GM21447 (cell line): Measurements from ENCODE around the gene SLC4A4.

Experiments
- ATAC-seq: cut with Tn5 transposase; IDR thresholded peaks from one replicate; pipeline ENCODE4 v1.9.1; 2021; ENCODE audit not compliant: unreplicated experiment

Gene SLC4A4

DNA sequence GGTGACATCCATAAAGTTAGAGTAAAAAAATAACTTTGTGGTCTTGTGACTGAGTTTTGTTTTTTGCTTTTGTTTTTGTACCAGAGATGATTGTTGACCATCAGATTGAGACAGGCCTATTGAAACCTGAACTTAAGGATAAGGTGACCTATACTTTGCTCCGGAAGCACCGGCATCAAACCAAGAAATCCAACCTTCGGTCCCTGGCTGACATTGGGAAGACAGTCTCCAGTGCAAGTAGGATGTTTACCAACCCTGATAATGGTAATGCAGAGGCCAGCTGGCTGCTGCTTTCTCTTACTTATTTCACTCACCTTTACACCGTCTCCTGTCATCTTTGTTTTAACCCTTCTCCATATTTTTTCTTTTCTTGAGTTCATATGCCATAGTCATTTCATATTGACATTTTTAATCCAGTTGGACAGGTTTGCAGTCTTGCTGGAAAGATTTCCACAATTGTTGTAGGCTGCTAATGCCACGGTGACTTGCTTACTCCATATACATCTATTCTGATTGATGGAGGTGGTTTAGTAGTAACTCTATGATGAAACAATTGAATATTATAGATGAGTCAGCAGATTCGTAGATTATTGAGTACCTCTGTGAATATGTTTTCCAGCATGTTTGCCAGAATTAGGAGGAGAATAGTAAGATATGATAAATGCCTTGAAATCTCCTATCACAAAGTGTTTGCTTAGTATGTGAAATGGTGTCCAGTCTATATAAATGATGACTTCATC, 18.3 kb downstream of the SLC4A4 start:
- no peak for ATAC-seq

GRCh38 chr4:71360844-71361243, 22.0 kb downstream of the SLC4A4 start:
- ATAC-seq = no peak

DNA sequence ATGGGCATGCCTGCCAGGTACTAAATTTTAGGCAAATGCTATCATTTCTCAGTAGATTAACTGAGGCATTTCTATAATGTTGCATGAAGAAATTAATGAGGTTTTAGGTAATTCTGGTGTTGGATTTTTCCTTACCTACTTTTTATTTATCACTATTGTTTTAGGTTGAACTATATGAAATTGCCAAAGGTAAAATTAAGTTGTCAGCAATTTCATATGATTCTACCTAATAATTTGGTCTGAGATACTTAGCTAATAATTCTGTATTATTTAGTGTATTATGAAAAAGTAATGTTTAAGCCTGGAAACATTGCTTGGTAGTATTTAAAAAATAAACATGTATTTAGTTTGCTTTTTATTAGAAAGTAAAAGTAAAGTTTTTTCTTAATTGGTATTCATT, 22.7 kb downstream of the SLC4A4 start:
- no peak for ATAC-seq

DNA sequence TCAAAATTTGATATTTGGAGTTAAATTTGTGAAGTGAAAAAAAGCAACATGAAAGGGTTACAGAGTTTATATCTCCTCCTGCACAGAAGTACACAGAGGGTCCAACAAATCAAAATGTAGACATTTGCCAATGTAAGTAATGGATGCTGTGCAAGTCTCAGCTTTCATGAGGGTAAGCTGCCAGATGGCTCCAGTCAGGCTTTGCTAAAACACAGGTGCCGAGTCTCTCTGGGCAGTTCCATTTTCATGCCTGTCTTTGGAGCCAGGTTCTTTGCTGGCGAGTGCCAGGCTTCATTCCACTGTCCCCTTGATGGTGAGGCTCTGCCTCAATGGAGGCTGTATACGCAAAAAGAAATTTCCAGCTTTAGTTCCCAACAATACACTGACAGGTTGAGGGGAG, 27.9 kb downstream of the SLC4A4 start:
- ATAC-seq = no peak

- ATAC-seq = no peak
Measured at GRCh38 chr4:71367546-71367945, 28.7 kb downstream of the SLC4A4 start.

- ATAC-seq = no peak
Measured at GRCh38 chr4:71368906-71369305, 30.1 kb downstream of the SLC4A4 start.

DNA sequence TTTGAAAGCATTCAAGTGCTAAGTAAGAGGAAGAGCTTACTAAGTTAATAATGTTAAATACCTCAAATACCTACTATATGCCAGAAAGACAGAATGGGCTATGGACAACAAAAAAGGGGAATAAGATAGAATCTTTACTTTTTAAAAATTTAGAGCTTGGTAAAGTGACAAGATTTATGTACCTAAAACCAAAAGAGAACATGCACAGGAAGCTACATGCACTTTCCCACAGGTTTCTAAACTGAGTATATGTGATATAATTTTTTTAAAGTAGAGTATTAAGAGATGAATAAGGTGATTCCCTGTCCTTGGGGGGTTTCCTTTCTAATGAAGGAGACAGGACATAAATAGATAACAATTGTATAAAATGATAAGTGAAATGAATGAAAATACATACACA, 30.7 kb downstream of the SLC4A4 start:
- no peak for ATAC-seq

DNA sequence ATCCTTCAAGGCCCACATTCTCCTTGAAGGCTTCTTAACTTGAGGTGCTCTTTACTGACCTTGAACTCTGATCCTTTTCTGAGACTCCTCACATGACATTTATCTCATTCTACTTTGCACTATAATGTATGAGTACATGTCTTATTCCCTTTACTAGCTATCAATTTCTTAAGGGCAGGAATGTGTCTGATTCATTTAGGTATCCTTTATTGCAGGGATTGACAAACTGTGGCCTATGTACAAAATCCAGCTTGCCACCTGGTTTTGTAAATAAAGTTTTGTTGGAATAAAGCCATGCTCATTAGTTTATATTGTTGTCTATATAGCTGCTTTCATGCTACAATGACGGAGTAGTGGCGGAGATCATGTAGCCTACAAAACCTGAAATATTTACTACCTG, 36.7 kb downstream of the SLC4A4 start:
- ATAC-seq = no peak

DNA sequence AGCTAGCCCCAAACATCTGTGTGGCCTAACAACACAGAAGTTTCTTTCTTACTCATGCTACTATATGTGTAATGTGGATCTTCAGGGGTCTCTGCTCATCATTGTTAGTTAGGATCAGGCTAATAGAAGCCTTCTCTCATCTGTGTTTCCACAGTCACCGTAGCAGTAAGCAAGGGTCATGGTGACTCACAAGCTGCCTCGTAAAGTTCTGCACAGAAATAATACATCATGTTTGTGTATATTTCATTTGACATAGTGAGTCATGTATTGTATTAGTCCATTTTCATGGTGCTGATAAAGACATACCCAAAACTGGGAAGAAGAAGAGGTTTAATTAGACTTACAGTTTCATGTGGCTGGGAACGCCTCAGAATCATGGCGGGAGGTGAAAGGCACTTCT, 38.7 kb downstream of the SLC4A4 start:
- ATAC-seq = no peak

DNA sequence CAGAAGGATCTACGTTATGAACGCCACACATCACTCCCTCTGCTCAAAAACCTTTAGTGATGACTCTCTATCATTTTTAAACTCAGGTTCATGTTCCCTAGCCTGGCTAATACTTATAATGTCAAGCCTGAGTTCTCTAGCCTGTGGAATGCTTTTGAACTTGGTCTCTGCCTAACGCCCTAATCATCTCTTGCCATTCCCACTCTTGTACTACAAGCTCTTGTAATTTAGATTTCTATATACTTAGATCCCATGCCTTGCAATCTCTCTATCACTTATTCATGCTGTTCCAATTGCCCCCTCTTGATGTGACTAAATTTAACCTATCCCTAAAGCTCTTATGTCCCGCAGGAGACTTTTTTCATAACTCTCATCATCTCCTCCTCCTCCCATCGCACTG, 40.3 kb downstream of the SLC4A4 start:
- no peak for ATAC-seq

DNA sequence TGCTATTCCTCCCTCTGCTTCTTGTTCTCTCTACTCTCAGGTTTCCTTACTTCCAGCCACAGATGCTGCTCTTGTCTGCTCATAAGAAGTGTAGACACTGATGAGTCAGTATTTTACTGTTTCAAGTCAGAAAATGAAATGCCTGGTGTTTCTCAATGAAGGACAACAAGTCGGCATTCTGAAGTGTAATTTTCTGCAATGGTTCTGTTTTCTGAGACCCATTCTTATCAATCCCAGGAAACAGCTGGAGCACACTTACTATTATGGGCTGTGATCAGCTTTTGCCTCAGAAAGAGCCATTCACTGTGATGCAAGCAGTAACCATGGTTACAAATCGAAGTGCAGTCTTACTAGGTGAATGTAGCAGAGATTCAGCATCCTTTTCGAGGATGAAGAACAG, 42.0 kb downstream of the SLC4A4 start:
- no peak for ATAC-seq

DNA sequence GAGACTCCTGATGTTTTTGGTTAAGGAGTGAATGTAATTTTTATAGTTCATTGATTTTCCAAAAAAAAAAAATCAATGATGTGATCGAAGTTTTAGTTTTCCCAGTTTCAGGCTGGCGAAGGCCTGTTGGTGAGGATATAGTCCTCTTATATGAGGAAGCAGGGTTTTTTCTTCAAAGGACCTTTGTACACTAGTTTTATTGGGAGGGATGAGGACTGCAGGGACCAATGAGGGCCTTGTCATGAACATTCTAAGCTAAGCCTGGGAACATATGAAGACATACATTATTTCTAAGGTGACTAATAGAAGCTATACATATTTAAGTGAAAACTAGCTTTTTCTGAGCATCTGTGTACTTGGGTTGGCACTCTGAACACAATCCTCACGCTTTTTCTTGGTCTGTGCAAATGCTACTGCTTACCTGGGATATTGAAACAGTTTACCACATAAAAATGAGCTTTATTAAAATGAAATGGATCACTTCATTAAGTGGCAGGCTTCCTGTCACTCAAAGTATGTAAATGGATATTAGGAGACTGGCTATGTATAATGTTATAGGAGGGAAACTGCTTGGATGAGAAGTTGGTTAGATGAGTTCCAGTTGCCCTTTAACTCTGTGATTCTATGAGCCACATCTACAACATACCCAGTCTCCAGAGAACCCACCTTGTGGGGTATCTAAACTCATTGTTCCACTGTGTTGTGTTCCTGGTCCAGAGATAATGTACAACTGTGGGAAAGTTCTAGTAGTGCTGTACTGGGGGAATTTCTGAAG, 43.5 kb downstream of the SLC4A4 start:
- ATAC-seq = no peak

DNA sequence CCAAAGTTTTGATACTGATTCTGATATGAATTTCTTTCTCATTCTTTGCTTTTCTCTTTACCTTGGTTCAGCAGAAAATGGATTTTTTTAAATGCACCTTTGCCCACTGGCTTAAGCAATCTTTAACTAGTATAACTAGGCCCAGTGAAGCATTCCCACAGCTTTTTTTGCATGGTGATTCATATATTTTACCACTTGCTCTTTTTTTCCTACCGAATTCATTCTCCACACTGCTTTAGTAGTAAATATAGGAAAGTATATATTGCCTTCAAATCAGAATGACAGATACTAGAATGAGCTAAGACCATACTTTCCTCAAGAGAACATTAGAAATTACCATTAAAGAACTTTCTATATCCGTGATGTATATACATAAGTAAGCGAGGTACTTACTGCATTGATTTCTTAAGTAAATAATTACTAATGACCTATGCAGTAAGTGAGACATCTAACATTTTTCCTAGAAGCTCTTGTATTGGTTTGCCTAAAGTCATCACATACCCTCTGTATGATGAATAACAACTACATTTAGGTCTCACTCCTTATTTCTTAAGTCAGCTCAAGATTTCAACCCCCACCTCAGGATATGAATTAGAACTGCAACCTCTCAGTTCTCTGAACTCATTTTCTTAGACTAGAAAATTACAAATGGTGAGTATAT, 44.2 kb downstream of the SLC4A4 start:
- no peak for ATAC-seq

DNA sequence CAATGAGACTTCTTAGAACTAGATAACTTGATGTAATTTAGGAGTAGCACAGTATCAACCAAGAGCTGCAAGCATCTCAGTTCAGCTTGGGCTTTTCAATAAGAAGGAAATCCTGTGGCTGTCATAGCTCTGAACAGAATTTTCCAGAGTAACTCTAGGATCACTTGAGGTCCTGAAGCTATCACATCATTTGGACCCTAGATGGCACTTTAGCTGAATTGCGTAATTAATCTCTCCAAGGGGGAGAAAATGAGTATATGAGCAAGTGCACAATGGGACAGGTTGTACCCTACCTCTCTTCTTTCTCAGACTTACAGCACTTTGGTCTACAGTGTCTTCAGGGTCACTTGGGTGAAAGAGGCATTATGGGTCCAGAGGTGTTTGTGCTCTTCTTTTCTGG, 45.2 kb downstream of the SLC4A4 start:
- no peak for ATAC-seq

DNA sequence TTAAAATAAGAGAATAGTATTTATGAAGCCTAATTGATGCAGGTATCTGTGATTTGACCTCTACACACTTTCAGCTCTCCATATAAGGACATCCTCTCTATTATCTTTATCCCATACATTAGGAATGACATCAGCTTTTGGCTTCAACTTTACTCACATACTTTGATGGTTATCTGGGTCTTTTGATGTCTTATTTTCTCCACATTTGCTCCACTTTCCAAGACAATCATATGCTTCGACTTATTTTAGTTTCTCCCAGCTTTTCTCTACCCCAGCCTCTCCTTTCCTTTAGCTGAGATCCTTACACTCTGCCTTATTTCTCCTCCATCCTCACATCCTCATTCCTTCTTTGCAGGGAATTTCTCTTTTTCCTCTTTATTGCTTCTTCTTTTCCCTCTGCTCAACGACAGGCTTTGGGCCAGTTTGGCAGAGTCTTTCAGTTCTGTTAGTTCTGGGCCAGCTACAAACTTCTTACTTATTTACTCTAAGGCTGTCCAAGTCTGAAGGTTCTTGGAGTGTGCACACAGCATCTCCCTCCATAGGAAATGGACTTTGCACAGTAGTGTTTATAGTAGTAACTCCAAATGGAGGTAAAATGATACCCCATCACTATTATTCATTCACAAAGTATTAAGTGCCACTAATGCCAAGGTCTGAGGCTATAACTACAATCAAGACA, 50.5 kb downstream of the SLC4A4 start:
- ATAC-seq = no peak

GRCh38 chr4:71392109-71392508, 53.3 kb downstream of the SLC4A4 start:
- no peak for ATAC-seq

GRCh38 chr4:71396382-71396781, 57.6 kb downstream of the SLC4A4 start:
- ATAC-seq = no peak

- ATAC-seq = no peak
Measured at GRCh38 chr4:71400810-71401209, 62.0 kb downstream of the SLC4A4 start.

DNA sequence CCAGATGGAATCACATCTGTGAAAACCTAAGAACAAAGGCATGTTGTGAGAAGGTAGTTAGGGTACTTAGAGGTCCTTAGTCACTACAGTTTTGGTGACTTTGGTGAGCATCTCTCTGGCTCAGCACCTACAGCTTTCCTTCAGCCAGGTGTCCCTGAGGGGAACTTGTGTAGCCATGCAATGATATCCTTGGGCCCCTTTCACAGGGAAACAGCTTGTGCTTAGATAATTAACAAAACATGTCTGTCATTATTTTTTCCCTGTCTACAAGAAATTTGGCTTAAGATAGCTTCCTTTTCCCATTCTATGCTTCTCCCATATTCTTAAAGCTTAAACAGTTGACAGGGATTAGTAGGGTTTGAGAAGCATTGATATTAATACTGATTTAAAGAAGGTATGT, 63.8 kb downstream of the SLC4A4 start:
- no peak for ATAC-seq

DNA sequence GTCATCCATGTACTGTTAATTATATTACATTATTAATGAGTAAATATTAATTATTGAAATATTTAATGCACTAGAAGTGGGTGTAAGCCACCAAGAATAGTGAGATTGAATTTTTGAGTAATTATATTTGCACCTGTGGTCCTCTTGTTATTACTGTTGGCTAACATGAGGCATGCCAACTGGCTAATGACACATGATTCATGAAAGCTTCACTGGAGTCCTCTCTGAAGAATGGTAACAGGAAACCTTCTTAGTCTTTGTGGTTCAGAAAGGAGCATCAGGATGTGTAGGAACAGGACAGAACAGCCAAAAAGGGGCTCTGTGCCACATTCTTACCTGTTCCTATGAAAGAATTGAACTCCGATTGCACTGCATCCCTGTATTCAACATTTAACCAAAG, 65.2 kb downstream of the SLC4A4 start:
- ATAC-seq = no peak

DNA sequence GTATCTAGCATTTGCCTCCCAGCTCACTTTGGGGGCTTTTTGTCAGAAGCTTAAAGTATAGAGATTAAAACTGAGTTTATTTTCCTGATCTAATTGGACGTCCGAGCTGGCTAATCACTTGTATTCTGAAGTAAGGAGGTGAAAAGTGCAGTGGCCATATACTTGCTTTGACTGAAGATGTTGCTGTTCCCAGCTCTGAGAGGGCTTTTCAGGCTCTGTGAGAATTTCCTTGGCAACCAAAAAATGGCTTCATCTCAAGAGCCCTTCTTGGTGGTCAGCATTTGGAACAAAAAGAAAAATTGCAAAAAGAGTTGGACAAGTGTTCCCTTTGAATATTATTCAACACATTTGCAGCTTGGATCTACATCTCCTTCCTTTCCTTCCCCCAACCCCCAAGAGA, 67.0 kb downstream of the SLC4A4 start:
- no peak for ATAC-seq
